ENCODE data around the gene CYP4F2. TPM values are rescaled to one million over a fixed set of nuclear protein-coding genes. Genes with fewer than 3 reads are reported as not detected.
"Not testable (repeated sequence)": the region's sequence is repeated elsewhere in the genome, so short reads cannot be mapped to it uniquely, and the experiment has no call there.

Gene CYP4F2
- total and polyA plus RNA-seq, 7 donors, result 0.04 TPM; not detected in 6

GRCh38 chr19:15862444-15862843, 35.4 kb downstream of the CYP4F2 start:
- no peak for DNase-seq
- no peaks in the 10 kb centered on the region for H3K36me3 ChIP-seq (ENCODE audit: insufficient read depth in 1 of 2, low read depth in 1 of 2)
- 44 to 48% (median 45%) methylated on average over 7 of the region's 7 CpGs for WGBS, 3 donors
- H3K9me3 ChIP-seq, result no peaks in the 10 kb centered on the region
- ATAC-seq, result no peak
- intact Hi-C loops (cut with DNase I), result no loop called here
- no peak overlapping the region for H3K4me3 ChIP-seq
- no peak for TF ChIP-seq CTCF (IDR thresholded peaks at IDR 0.05)
- H3K27ac ChIP-seq, result no peak overlapping the region
- no peaks in the 10 kb centered on the region for H3K4me1 ChIP-seq
- peaks cover 0 to 2% (median 0%) of the 10 kb centered on the region in 3 donors for H3K27me3 ChIP-seq (ENCODE audit: insufficient read depth in 3 of 3, low read length in 2 of 3)

DNA sequence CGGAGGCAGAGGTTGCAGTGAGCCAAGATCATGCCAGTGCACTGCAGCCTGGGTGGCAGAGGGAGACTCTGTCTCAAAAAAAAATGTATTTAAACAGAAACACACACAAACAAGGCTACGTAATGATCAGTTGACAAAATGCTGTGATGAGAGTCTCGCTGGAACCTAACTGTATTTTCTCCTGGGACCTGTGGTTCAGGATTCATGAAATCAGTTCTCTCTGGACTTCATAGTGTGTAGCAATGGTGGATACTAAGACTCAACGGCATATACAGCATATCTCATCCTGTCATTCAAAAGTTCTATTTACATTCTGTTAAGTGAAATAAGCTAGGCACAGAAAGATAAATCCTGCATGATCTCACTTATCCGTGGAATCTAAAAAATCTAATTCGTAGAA, 37.4 kb downstream of the CYP4F2 start:
- Histone ChIP-seq H3K9me3 (no peaks in the 10 kb centered on the region), H3K27me3 (ENCODE audit: insufficient read depth in 3 of 3, low read length in 2 of 3) (peaks cover 0 to 2% (median 0%) of the 10 kb centered on the region in 3 donors), H3K27ac (no peak overlapping the region), H3K36me3 (ENCODE audit: insufficient read depth in 1 of 2, low read depth in 1 of 2) (no peaks in the 10 kb centered on the region), H3K4me1 (no peaks in the 10 kb centered on the region), H3K4me3 (no peak overlapping the region)
- no peak for TF ChIP-seq CTCF (IDR thresholded peaks at IDR 0.05)
- no peak for DNase-seq
- intact Hi-C loops (cut with DNase I), result no loop called here
- WGBS, 3 donors, result 61 to 74% (median 63%) methylated on average over 6 of the region's 6 CpGs
- no peak for ATAC-seq

DNA sequence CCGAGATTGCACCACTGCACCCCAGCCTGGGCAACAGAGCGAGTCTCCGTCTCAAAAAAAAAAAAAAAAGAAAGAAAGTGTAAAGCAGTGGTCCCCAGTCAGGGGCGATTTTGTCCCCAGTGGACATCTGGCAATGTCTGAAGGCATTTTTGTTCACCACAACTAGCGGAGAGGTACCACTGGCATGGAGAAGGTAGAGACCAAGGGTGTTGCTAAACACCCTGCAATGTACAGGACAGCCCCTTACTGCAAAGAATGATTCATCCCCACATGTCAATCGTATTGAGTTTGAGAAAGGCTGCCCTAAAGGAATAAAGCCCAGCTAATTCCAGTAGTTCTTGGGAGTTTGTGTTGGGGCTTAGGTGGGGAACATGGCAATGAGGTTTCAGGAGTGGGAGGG, 38.7 kb downstream of the CYP4F2 start:
- Histone ChIP-seq H3K36me3 (ENCODE audit: insufficient read depth in 1 of 2, low read depth in 1 of 2) (no peaks in the 10 kb centered on the region), H3K4me1 (no peaks in the 10 kb centered on the region), H3K27ac (no peak overlapping the region), H3K27me3 (ENCODE audit: insufficient read depth in 3 of 3, low read length in 2 of 3) (no peaks in the 10 kb centered on the region), H3K4me3 (no peak overlapping the region), H3K9me3 (no peaks in the 10 kb centered on the region)
- DNase-seq (no peak), ATAC-seq (no peak)
- 74 to 78% (median 78%) methylated on average over 5 to 6 of the region's 6 CpGs for WGBS, 3 donors
- intact Hi-C loops (cut with DNase I), result no loop called here
- TF ChIP-seq CTCF (IDR thresholded peaks at IDR 0.05), result no peak

GRCh38 chr19:15850385-15850784, 47.5 kb downstream of the CYP4F2 start:
- DNase-seq (no peak), ATAC-seq (no peak)
- Histone ChIP-seq H3K27ac (no peak overlapping the region), H3K4me3 (no peak overlapping the region), H3K4me1 (no peaks in the 10 kb centered on the region), H3K36me3 (ENCODE audit: insufficient read depth in 1 of 2, low read depth in 1 of 2) (no peaks in the 10 kb centered on the region), H3K27me3 (ENCODE audit: insufficient read depth in 3 of 3, low read length in 2 of 3) (peaks cover 0 to 6% (median 3%) of the 10 kb centered on the region in 3 donors), H3K9me3 (no peaks in the 10 kb centered on the region)
- intact Hi-C loops (cut with DNase I), result no loop called here
- WGBS, 3 donors, result 64 to 78% (median 74%) methylated on average over 3 of the region's 3 CpGs
- TF ChIP-seq CTCF (IDR thresholded peaks at IDR 0.05), result no peak

GRCh38 chr19:15846923-15847322, 51.0 kb downstream of the CYP4F2 start:
- Histone ChIP-seq H3K27me3 (ENCODE audit: insufficient read depth in 3 of 3, low read length in 2 of 3) (peaks cover 0 to 6% (median 6%) of the 10 kb centered on the region in 3 donors), H3K9me3 (no peaks in the 10 kb centered on the region), H3K4me1 (no peaks in the 10 kb centered on the region), H3K27ac (no peak overlapping the region), H3K36me3 (ENCODE audit: insufficient read depth in 1 of 2, low read depth in 1 of 2) (no peaks in the 10 kb centered on the region), H3K4me3 (no peak overlapping the region)
- no peak for DNase-seq
- no peak for ATAC-seq
- no peak for TF ChIP-seq CTCF (IDR thresholded peaks at IDR 0.05)
- 77 to 80% (median 80%) methylated on average over 6 of the region's 6 CpGs for WGBS, 3 donors
- intact Hi-C loops (cut with DNase I), result no loop called here

DNA sequence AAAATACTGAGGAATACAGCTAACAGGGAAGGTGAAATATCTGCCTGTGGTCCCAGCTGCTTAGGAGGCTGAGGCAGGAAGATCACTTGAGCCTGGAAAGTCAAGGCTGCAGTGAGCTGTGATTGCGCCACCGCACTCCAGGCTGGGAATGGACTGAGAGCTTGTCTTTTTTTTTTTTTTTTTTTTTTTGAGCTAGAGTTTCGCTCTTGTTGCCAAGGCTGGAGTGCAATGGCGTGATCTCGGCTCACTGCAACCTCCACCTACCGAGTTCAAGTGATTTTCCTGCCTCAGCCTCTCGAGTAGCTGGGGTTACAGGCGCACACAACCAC, 54.0 kb downstream of the CYP4F2 start:
- H3K4me3 ChIP-seq; intact Hi-C loops (cut with DNase I); H3K27me3 ChIP-seq (ENCODE audit: insufficient read depth in 3 of 3, low read length in 2 of 3); H3K27ac ChIP-seq; ATAC-seq; H3K4me1 ChIP-seq; H3K9me3 ChIP-seq; H3K36me3 ChIP-seq (ENCODE audit: insufficient read depth in 1 of 2, low read depth in 1 of 2): not testable (repeated sequence)
- 40 to 44% (median 40%) methylated on average over 7 to 8 of the region's 8 CpGs for WGBS, 3 donors
- DNase-seq, result peak; percentile 48 to 75

Data from psoas muscle (tissue), 8 donors.